GM06990 (cell line): ENCODE measurements around the gene TMEM184C.

Source experiments
- DNase-seq: peaks from one replicate; pipeline ENCODE4 v3.0.0-alpha.2; 2011; ENCODE audit not compliant: insufficient read length; ENCODE audit errors: extremely low read depth
- H3K27me3 ChIP-seq: replicated peaks from 2 replicates; pipeline ENCODE4 v1.6.0; 2011; ENCODE audit warnings: low read length; ENCODE audit not compliant: control insufficient read depth, insufficient read depth
- H3K36me3 ChIP-seq: 2 replicates; pipeline ENCODE4 v1.5.1; 2011; ENCODE audit warnings: low read length; ENCODE audit not compliant: control insufficient read depth, insufficient read depth
- H3K4me3 ChIP-seq: replicated peaks from 2 replicates; pipeline ENCODE4 v1.5.1; 2011; ENCODE audit warnings: low read depth, mild to moderate bottlenecking, control low read depth, low read length
- CTCF ChIP-seq: IDR thresholded peaks from 2 replicates; pipeline ENCODE4 v1.5.1; 2011; ENCODE audit warnings: low read length, control low read depth, mild to moderate bottlenecking, inconsistent platforms; ENCODE audit not compliant: insufficient read depth, poor library complexity, severe bottlenecking

The TMEM184C gene

GRCh38 chr4:147617841-147618691 is 869 bp downstream of the TMEM184C start:
- TF ChIP-seq CTCF, result no peak
- no peak for DNase-seq
- Histone ChIP-seq H3K36me3 (peaks cover 2% of the 10 kb centered on the region; the same call in 1 of the 2 replicates), H3K4me3 (peak overlapping the region; percentile 98), H3K27me3 (no peaks in the 10 kb centered on the region)

- no peaks in the 10 kb centered on the region for H3K27me3 ChIP-seq
These were observed 3.1 kb downstream of the TMEM184C start for GRCh38 chr4:147620315-147620714.

GRCh38 chr4:147625733-147626132 is 8.5 kb downstream of the TMEM184C start:
- TF ChIP-seq CTCF, result no peak
- Histone ChIP-seq H3K4me3 (no peak overlapping the region), H3K36me3 (peaks cover 9% of the 10 kb centered on the region), H3K27me3 (no peaks in the 10 kb centered on the region)
- no peak for DNase-seq

More at GRCh38 chr4:147620315-147620714, 3.1 kb downstream of the TMEM184C start:
- no peak for TF ChIP-seq CTCF
- H3K36me3 ChIP-seq, result peaks cover 2% of the 10 kb centered on the region; the same call in 1 of the 2 replicates
- no peak for DNase-seq
- H3K4me3 ChIP-seq, result no peak overlapping the region

GRCh38 chr4:147626903-147627302 is 9.7 kb downstream of the TMEM184C start:
- Histone ChIP-seq H3K27me3 (no peaks in the 10 kb centered on the region), H3K4me3 (no peak overlapping the region), H3K36me3 (peaks cover 9% of the 10 kb centered on the region)
- DNase-seq, result no peak
- no peak for TF ChIP-seq CTCF

GRCh38 chr4:147628415-147628814 is 11.2 kb downstream of the TMEM184C start:
- peaks cover 9% of the 10 kb centered on the region for H3K36me3 ChIP-seq
- TF ChIP-seq CTCF, result no peak

More at GRCh38 chr4:147628415-147628814, 11.2 kb downstream of the TMEM184C start:
- no peak for DNase-seq
- Histone ChIP-seq H3K27me3 (no peaks in the 10 kb centered on the region), H3K4me3 (no peak overlapping the region)
